IgD-negative memory B cell (primary cell): ENCODE results near the gene TMEM220. TPM values are rescaled to one million over a fixed set of nuclear protein-coding genes. Genes with fewer than 3 reads are reported as not detected.
A peak's percentile ranks its signal among the peaks of the same experiment; 100 is the strongest.
"Not testable (repeated sequence)": the region's sequence is repeated elsewhere in the genome, so short reads cannot be mapped to it uniquely, and the experiment has no call there.

Experiments
- H3K27ac Mint-ChIP-seq, 3 donors: one replicate each; pipeline ENCODE4 v1.8.0; 2020 to 2022; ENCODE audit warnings: mild to moderate bottlenecking in 3 of 3, mixed read lengths in 3 of 3, moderate library complexity in 1 of 3
- H3K27me3 Mint-ChIP-seq: one replicate; pipeline ENCODE4 v1.8.0; 2021; ENCODE audit warnings: mixed read lengths
- H3K36me3 Mint-ChIP-seq: one replicate; pipeline ENCODE4 v1.8.0; 2020; ENCODE audit warnings: mild to moderate bottlenecking, mixed read lengths
- H3K4me1 Mint-ChIP-seq, 3 donors: one replicate each; pipeline ENCODE4 v1.8.0; 2020 to 2022; ENCODE audit warnings: mixed read lengths in 3 of 3, mild to moderate bottlenecking in 1 of 3
- H3K4me3 Mint-ChIP-seq, 4 donors: one replicate each; pipeline ENCODE4 v1.8.0; 2020 to 2022; ENCODE audit warnings: mild to moderate bottlenecking in 4 of 4, mixed read lengths in 4 of 4, moderate library complexity in 3 of 4
- H3K9me3 Mint-ChIP-seq, 3 donors: one replicate each; pipeline ENCODE4 v1.8.0; 2020 to 2021; ENCODE audit warnings: mixed read lengths in 3 of 3, mild to moderate bottlenecking in 1 of 3
- polyA plus RNA-seq: library from polyadenylated mRNA; unstranded; fragments of 300-500 nt; fragmentation: Illumina TruSeq; gene quantifications from one replicate; pipeline ENCODE4 v1.2.3, GENCODE V29; 2021

Gene TMEM220
- polyA plus RNA-seq, 1 donor from 2014 or later = 3.6 TPM

DNA sequence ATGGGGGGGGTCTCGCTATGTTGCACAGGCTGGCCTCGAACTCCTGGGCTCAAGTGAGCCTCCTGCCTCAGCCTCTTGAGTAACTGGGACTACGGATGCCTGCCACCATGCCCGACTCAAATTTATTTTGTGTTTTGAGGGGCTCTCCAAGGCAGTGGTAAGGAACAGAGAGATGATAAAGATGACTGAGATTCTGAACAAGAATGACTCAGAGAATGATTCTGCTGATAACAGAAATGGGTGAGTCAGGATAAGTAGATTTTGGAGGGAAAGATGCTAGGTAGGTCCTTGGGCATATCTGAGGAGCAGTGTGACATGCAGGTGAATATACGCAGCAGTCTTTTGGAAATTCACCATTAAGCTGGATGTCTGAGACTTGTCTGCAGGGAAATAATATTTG, 2.6 kb downstream of the TMEM220 start:
- peaks cover 4% of the 10 kb centered on the region for H3K36me3 Mint-ChIP-seq
- no peaks in the 10 kb centered on the region for H3K9me3 Mint-ChIP-seq
- peak overlapping the region in 1 of 3 donors; percentile 43 for H3K27ac Mint-ChIP-seq
- peaks cover 3 to 8% (median 6%) of the 10 kb centered on the region in 3 donors for H3K4me1 Mint-ChIP-seq
- peak overlapping the region in 1 of 4 donors; percentile 38 for H3K4me3 Mint-ChIP-seq
- peaks cover 2% of the 10 kb centered on the region for H3K27me3 Mint-ChIP-seq

DNA sequence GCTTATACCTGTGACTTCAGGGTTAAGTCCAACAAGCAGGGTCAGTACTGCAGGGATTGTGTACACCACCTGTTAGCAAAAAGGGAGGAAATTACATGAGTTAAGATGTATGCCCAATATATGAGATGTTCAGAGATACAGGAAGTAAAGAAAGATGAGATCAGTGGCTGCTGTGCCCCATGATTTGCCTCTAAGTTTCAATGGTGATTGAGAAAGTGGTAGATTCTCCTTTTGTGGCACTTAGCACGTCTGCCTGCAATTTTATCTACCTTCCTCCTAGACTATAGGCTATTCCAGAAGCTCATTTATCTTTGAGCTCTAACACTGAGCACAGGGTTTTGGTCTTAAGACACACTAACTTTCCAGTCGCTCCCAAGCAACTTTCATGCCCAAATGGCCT, 3.6 kb downstream of the TMEM220 start:
- Mint-ChIP-seq H3K4me3 (no peak overlapping the region), H3K36me3 (peaks cover 4% of the 10 kb centered on the region), H3K4me1 (peaks cover 3 to 8% (median 6%) of the 10 kb centered on the region in 3 donors), H3K9me3 (no peaks in the 10 kb centered on the region), H3K27ac (no peak overlapping the region), H3K27me3 (no peaks in the 10 kb centered on the region)

DNA sequence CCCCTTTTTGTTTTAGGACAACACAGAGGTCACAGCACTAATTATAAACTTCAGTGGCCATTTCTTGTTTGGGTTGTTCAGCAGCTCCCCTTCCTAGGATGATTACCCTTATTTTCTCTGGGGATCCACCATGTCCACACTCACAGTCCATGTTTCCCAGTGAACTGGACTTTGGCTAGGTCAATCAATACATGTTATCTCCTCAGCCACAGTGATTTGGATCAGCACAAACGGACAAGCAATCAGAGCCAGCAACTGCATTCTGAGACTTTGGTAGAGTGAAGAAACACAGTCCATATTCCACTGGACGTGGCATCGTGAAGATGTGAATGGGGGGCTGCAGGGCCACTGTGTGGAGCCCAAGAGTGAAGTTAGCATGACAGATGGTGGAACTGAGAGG, 4.6 kb downstream of the TMEM220 start:
- no peaks in the 10 kb centered on the region for H3K27me3 Mint-ChIP-seq
- no peaks in the 10 kb centered on the region for H3K9me3 Mint-ChIP-seq
- peaks cover 4% of the 10 kb centered on the region for H3K36me3 Mint-ChIP-seq
- H3K4me3 Mint-ChIP-seq = no peak overlapping the region
- no peak overlapping the region for H3K27ac Mint-ChIP-seq
- H3K4me1 Mint-ChIP-seq = peaks cover 0 to 2% (median 0%) of the 10 kb centered on the region in 3 donors

DNA sequence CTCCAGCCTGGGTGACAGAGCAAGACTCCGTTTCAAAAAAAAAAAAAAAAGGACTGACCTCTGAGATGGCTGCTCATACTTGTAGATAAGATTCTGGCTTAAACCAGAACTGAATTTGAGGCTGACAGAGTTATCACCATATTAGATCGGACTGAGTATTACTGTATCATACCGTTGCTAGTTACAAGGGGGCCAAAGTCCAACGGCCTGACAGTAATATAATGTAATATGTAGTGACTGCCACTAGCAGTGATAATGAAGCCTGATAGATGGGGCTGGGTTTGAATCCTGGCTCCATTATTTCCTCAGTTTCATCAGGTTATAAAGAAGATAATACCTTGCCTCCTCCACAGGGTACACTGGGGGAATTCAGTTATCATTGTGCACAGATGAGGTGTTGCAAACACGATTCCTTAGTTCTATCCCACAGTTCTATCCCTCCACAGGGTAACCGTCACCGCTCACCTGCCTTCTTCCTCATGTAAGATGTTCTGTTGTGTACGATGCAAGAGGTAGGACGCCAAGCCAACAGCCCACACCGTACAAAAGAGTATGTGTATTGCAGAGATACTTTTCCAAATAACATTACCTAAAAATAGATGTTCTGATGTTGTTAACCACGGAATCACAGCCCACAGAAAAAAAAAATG, 5.2 kb downstream of the TMEM220 start:
- H3K27me3 Mint-ChIP-seq = no peaks in the 10 kb centered on the region
- no peaks in the 10 kb centered on the region for H3K4me1 Mint-ChIP-seq
- H3K9me3 Mint-ChIP-seq = no peaks in the 10 kb centered on the region
- H3K4me3 Mint-ChIP-seq = no peak overlapping the region
- no peak overlapping the region for H3K27ac Mint-ChIP-seq
- peaks cover 4% of the 10 kb centered on the region for H3K36me3 Mint-ChIP-seq

DNA sequence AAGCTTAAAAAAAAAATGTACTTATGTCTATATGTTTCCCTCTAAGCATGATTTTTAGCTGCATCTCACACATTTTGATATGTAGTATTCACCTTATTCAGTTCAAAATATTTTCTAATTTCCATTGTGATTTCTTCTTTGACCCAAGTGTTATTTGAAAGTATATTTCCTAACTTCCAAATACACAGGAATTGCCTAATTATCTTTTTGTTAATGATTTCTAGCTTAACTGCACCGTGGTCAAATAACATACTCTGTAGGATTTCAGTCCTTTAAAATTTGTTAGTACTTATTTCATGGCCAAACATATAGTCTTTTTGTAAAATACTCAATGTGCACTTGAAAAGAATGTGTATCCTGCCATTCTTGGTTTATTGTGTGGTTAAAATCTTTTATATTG, 11.3 kb downstream of the TMEM220 start:
- Mint-ChIP-seq H3K4me1 (no peaks in the 10 kb centered on the region), H3K27ac (no peak overlapping the region), H3K9me3 (no peaks in the 10 kb centered on the region), H3K4me3 (no peak overlapping the region), H3K27me3 (no peaks in the 10 kb centered on the region), H3K36me3 (no peaks in the 10 kb centered on the region)

DNA sequence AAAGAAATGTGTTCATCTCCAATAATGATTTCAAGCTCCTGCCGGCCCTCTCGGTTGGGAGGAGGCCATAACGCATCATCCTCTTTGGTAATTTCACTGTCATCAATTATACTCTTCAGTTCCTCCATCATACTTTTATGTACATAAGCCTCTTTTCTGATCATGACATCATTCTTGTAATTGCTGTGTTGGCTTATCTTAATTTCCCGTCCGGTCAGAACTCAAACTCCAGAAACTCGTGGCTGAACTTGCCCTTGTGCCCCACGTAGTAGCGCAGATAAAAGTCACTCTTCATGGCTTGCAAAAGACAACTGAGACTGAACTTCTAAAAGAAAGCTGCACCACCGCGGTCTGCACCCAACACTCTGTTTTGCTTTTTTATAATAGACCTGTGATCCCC, 13.6 kb downstream of the TMEM220 start:
- Mint-ChIP-seq H3K36me3 (peaks cover 3% of the 10 kb centered on the region), H3K4me3 (no peak overlapping the region), H3K27ac (no peak overlapping the region), H3K9me3 (no peaks in the 10 kb centered on the region), H3K4me1 (no peaks in the 10 kb centered on the region), H3K27me3 (no peaks in the 10 kb centered on the region)

DNA sequence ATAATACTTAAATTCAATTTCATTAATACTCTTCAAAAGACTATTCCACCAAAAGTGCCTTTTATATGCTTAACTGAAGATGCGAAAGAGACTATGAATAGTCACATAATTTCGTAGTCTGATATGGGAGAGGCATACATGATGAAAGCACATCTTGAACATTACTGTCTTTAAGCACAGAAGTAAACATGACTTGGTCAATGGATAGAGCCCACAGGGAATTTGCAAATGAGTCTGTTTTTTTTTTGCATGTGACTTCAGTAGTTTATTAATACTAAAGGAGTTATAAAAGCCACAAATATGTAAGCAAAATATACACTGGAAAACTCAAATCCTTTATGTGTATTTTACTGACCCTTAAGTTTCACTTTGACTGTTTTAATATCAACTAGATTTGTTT, 16.5 kb downstream of the TMEM220 start:
- peaks cover 0 to 2% (median 0%) of the 10 kb centered on the region in 3 donors for H3K4me1 Mint-ChIP-seq
- no peaks in the 10 kb centered on the region for H3K9me3 Mint-ChIP-seq
- no peaks in the 10 kb centered on the region for H3K27me3 Mint-ChIP-seq
- H3K4me3 Mint-ChIP-seq = no peak overlapping the region
- H3K27ac Mint-ChIP-seq = no peak overlapping the region
- peaks cover 3% of the 10 kb centered on the region for H3K36me3 Mint-ChIP-seq

DNA sequence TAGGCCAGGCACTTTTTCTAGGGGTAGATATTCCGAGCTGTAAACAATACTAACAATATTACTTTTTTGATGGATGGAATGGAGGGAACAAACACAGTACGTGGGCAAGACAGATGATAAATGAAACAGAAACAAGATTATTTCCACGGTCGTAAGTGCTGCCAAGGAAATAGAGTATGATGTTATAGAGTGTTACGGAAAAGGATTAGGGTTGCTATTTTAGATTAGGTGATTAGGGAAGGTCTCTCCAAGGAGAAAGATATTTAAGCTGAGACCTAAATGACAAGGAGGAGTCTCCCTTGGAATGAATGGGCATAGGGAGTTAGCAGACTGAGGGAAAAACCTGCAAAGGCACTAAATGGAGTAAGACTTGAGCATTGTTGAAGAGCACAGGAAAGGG, 24.1 kb downstream of the TMEM220 start:
- H3K27ac Mint-ChIP-seq = peak overlapping the region in 1 of 3 donors; percentile 18
- no peak overlapping the region for H3K4me3 Mint-ChIP-seq
- no peaks in the 10 kb centered on the region for H3K27me3 Mint-ChIP-seq
- H3K36me3 Mint-ChIP-seq = no peaks in the 10 kb centered on the region
- H3K4me1 Mint-ChIP-seq = peaks cover 14 to 32% (median 20%) of the 10 kb centered on the region in 3 donors
- no peaks in the 10 kb centered on the region for H3K9me3 Mint-ChIP-seq

DNA sequence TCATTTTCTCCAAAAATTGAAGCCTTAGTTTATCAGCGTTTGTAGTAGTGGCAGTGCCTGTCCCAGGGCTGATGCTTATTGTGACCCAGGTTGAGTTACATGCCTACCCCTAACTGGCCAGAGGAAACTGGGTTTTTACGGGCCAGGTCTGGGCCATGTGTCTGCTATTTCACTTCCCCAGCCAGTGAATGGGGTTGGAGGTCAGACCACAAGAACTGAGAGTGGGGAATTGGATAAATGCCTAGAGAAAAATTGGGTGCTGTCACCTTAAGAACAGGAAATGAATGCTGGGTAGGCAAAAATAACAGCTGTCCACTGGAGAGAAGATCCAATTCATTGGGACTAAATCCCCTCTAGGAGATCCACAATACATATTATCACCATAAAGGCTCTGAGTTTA, 27.2 kb downstream of the TMEM220 start:
- Mint-ChIP-seq H3K36me3 (no peaks in the 10 kb centered on the region), H3K9me3 (no peaks in the 10 kb centered on the region), H3K27ac (peak overlapping the region; percentile 3 to 54 (median 18)), H3K27me3 (no peaks in the 10 kb centered on the region), H3K4me3 (peak overlapping the region in 1 of 4 donors; percentile 23), H3K4me1 (peaks cover 22 to 48% (median 31%) of the 10 kb centered on the region in 3 donors)

DNA sequence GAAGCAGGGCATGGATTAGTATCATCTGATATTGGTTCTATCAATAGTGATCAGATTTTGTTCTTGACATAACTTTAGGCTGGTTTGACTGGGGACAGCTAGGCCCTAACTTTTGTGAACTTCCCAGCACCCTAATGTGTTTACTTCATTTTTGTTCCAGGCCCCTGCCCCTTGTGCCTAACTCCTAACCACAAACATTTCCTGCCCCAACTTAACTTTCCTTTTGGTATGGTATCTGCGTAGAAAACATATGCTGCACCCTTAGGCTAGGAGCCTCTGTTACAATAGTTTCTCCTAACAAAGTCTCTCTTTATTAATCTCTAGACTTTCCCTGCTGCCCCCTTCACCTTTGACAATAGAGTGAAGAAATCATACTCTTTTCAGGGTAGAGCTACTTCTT, 30.0 kb downstream of the TMEM220 start:
- peak overlapping the region; percentile 16 to 78 (median 74) for H3K27ac Mint-ChIP-seq
- H3K4me1 Mint-ChIP-seq = peaks cover 26 to 45% (median 35%) of the 10 kb centered on the region in 3 donors
- H3K27me3 Mint-ChIP-seq = no peaks in the 10 kb centered on the region
- peaks cover 2% of the 10 kb centered on the region for H3K36me3 Mint-ChIP-seq
- H3K4me3 Mint-ChIP-seq = peak overlapping the region; percentile 16 to 72 (median 60)
- no peaks in the 10 kb centered on the region for H3K9me3 Mint-ChIP-seq

DNA sequence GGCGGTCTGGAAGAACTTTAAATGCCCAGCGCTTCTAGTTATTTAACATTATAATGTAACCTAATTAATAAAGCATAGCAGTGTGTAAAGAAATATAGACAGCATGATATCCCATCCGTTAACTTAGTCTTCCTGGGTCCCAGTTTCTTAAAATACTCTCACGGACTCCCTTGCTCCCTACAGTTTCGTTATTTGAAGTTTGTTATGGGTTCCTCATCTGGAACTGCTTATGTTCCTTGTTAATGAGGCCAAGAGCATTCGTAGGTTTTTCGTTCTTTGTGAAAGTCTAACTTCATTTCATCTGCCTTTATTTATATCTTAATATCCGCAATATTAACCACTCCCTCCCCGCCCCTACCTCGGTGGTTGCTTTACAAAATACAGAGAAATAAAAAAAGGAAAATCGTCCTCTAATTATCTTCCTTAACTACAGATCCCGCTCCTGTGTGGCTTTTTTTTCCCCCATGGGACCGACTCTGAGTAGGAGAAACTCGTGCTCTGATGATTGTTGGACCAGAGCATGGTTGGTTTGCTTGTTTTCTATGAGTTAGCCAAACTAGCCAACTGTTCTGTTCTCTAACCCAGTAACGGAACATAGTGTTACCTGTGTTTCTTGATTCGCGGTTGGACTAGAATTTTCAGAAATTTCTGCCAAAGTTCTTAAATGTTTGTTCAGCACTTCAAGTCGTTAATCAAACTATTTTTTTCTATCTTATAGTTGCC, 31.6 kb downstream of the TMEM220 start:
- Mint-ChIP-seq H3K27me3 (no peaks in the 10 kb centered on the region), H3K4me1 (peaks cover 24 to 49% (median 42%) of the 10 kb centered on the region in 3 donors), H3K27ac (peak overlapping the region; percentile 87 to 97 (median 94)), H3K36me3 (peaks cover 2% of the 10 kb centered on the region), H3K4me3 (peak overlapping the region; percentile 93 to 98 (median 95)), H3K9me3 (no peaks in the 10 kb centered on the region)

DNA sequence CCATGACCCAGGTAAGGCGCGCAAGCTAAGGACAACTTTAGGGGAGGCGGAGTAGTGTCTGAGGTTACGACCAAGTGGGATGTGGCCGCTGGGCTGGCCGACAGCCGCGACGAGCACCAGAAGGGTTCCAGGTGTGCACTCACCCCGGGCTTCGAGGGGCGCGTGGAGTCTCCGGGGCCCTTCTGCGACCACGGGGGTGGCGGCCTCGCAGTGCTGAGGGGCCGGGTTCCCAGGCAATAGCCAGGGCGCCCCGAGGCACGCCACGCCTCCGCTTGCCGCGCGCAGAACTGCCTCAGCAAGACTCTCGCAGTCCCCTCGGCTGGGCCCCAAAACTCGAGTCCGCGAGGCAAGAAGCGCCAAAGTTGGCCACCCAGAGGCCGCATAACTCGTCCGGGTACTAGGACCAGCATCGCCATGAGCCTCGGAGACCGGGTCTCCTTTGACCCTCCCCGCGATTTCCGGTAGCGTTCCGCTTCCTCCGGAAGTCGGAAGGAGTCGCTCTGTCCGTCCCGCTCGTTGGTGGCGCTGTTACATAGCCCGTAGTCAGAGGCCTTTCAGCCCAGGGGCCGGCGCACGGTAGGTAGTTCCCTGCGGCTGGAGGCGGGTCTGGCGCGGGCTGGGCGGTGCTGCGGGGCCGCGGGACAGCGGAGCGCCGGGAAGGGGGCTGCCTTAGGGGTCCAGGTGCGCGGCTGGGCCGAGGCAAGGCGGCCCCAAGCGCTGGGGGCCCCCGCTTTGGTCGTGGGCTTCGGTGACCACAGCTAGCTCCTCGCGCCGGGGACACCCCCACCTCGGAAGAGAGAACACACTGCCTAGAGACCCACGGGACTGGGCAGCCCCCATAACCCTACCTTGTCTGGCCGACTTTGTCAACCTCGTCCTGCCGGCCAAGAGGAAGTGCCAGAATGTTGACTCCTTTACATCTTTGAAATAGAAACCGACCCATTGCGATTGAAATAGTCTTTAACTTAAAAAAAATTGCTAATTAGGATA, 32.4 kb downstream of the TMEM220 start, which contains the start of the genes ADPRM and SCO1:
ADPRM (plus strand) TSS at position 503 of the 990 bp plus-strand sequence. CDS start 7,333 bp downstream, outside the sequence.
SCO1 (minus strand) TSS at position 442 of the 990 bp plus-strand sequence; CDS start at position 416, 26 bp downstream.
- peak within 1 kb of the TSS; percentile 87 to 97 (median 94) for H3K27ac Mint-ChIP-seq
- H3K36me3 Mint-ChIP-seq = peaks cover 2% of the 10 kb centered on the region
- peak within 1 kb of the TSS; percentile 93 to 98 (median 95) for H3K4me3 Mint-ChIP-seq
- H3K4me1 Mint-ChIP-seq = peaks cover 25 to 49% (median 38%) of the 10 kb centered on the region in 3 donors
- no peaks in the 10 kb centered on the region for H3K9me3 Mint-ChIP-seq
- no peaks in the 10 kb centered on the region for H3K27me3 Mint-ChIP-seq

DNA sequence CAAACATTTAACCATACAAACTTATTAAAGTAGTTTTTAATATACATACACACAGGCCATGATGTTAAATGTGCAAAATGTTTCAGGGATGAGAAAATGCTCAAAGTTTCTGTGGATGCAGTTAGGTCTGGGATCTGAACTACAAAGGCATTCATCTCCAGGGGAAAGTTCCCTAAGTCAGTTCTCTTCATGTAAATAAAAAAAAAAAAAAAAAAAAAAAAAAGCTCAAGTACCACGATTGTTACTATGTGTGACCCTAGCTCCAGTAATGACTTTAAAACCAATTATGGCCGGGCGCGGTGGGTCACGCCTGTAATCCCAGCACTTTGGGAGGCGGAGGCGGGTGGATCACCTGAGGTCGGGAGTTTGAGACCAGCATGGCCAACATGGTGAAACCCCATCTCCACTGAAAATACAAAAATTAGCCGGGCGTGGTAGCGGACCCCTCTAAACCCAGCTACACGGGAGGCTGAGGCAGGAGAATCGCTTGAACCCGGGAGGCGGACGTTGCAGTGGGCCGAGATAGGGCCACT, 33.9 kb downstream of the TMEM220 start:
- not testable (repeated sequence) for H3K36me3 Mint-ChIP-seq, H3K9me3 Mint-ChIP-seq, H3K27me3 Mint-ChIP-seq
- Mint-ChIP-seq H3K4me3 (peak overlapping the region in 3 of 4 donors; percentile 93 to 97 (median 96)), H3K27ac (peak overlapping the region in 2 of 3 donors; percentile 78 to 97), H3K4me1 (peaks cover 18 to 41% (median 31%) of the 10 kb centered on the region in 3 donors)

DNA sequence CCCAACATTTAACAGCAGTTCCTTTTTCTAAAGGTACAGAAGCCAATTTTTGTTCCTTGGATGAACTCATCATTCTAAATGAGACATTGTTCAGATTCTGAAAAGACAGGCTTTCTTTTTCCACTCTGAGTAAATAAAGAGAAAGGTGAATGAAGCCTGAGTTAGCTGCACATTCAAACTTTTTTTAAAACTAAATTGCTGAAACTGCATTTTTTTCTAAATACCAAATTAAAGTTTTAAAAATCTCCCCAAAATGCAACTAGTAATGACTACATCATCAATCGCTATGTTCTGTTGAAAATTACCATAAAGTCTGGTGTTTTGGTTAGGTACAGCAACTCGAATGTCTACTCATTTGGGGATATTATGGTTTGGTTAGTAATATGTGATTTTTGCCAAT, 42.3 kb downstream of the TMEM220 start:
- Mint-ChIP-seq H3K27me3 (no peaks in the 10 kb centered on the region), H3K4me1 (peaks cover 13 to 21% (median 17%) of the 10 kb centered on the region in 3 donors), H3K4me3 (no peak overlapping the region), H3K9me3 (no peaks in the 10 kb centered on the region), H3K27ac (no peak overlapping the region), H3K36me3 (peaks cover 9% of the 10 kb centered on the region)
